HTR-8/SVneo (cell line): Measurements from ENCODE around the gene KIFBP.
"Not testable (repeated sequence)": the region's sequence is repeated elsewhere in the genome, so short reads cannot be mapped to it uniquely, and the experiment has no call there.

Experiments used
- DNase-seq: peaks from one replicate; pipeline ENCODE4 v3.0.0; 2011; ENCODE audit warnings: low spot score, mixed read lengths; ENCODE audit not compliant: insufficient read length
- FAIRE-seq: peaks from 2 replicates; lab custom pipeline; 2011; peaks lifted over from hg19 to GRCh38; lab: Jason Lieb, UNC

Gene KIFBP

GRCh38 chr10:68988530-68989316 is at the start of gene KIFBP:
TSS of gene KIFBP (plus strand) at chr10:68988803. CDS start at chr10:68988833, 30 bp downstream.
- peak; percentile 89 for FAIRE-seq
- peak; percentile 98 for DNase-seq

GRCh38 chr10:68938884-68939283 is 49.7 kb upstream of the KIFBP start:
- DNase-seq: no peak
- no peak for FAIRE-seq

GRCh38 chr10:68940917-68941316 is 47.7 kb upstream of the KIFBP start:
- FAIRE-seq, DNase-seq: not testable (repeated sequence)

- DNase-seq: no peak
- FAIRE-seq: no peak
Measured at GRCh38 chr10:68950598-68950997, 38.0 kb upstream of the KIFBP start.

- no peak for DNase-seq
- FAIRE-seq: no peak
Measured at GRCh38 chr10:68954904-68955303, 33.7 kb upstream of the KIFBP start.

GRCh38 chr10:68955355-68955831 is 33.2 kb upstream of the KIFBP start:
- no peak for FAIRE-seq
- peak; percentile 64 for DNase-seq

- FAIRE-seq: peak; percentile 74
- peak; percentile 97 for DNase-seq
Measured at GRCh38 chr10:68955832-68956532, 32.6 kb upstream of the KIFBP start, which contains the start of gene DDX21. TSS of gene DDX21 (plus strand) at chr10:68956170. CDS start at chr10:68956226, 56 bp downstream.

- no peak for FAIRE-seq
- DNase-seq: no peak
Measured at GRCh38 chr10:68957284-68957615, 31.4 kb upstream of the KIFBP start.

GRCh38 chr10:68957654-68958053 is 30.9 kb upstream of the KIFBP start:
- no peak for FAIRE-seq
- DNase-seq: no peak

- FAIRE-seq: no peak
- DNase-seq: no peak
Measured at GRCh38 chr10:68959695-68960527, 28.7 kb upstream of the KIFBP start.

GRCh38 chr10:68963151-68963550 is 25.5 kb upstream of the KIFBP start:
- FAIRE-seq (no peak), DNase-seq (no peak)

GRCh38 chr10:68973975-68974374 is 14.6 kb upstream of the KIFBP start:
- no peak for FAIRE-seq
- DNase-seq: no peak

- FAIRE-seq, DNase-seq: not testable (repeated sequence)
Measured at GRCh38 chr10:68975936-68976473, 12.6 kb upstream of the KIFBP start.

- FAIRE-seq, DNase-seq: not testable (repeated sequence)
Measured at GRCh38 chr10:68979738-68980137, 8.9 kb upstream of the KIFBP start.

GRCh38 chr10:68981074-68981473 is 7.5 kb upstream of the KIFBP start:
- FAIRE-seq (no peak), DNase-seq (no peak)

- FAIRE-seq (no peak), DNase-seq (no peak)
Measured at GRCh38 chr10:68982389-68982788, 6.2 kb upstream of the KIFBP start.

GRCh38 chr10:68987611-68988010 is 992 bp upstream of the KIFBP start:
- no peak for DNase-seq
- no peak for FAIRE-seq

GRCh38 chr10:68989317-68989990 is 851 bp downstream of the KIFBP start:
- DNase-seq: no peak
- FAIRE-seq: no peak

GRCh38 chr10:68992636-68993440 is 4.2 kb downstream of the KIFBP start:
- DNase-seq (no peak), FAIRE-seq (no peak)
